Esophagus squamous epithelium (tissue), 5 donors: Measurements from ENCODE around the gene LARGE1. TPM values are rescaled to one million over a fixed set of nuclear protein-coding genes. Genes with fewer than 3 reads are reported as not detected.

Experiments used
- DNase-seq: peaks from one replicate; lab custom pipeline; 2025; lab: John Stamatoyannopoulos, UW
- H3K27ac ChIP-seq, 4 donors: fragments of 200-600 bp; sonication (generic); one replicate each; pipeline ENCODE4 v1.5.1; 2016 to 2019; ENCODE audit warnings: mild to moderate bottlenecking in 1 of 4
- H3K27me3 ChIP-seq, 4 donors: fragments of 200-600 bp; sonication (generic); 1 replicate in 3 of 4; 2 replicates in 1 of 4; pipeline versions ENCODE4 v1.5.1 to v1.6.0; 2017 to 2021; ENCODE audit warnings: antibody characterized with exemption in 1 of 4
- H3K36me3 ChIP-seq, 3 donors: fragments of 200-600 bp; sonication (generic); one replicate each; pipeline ENCODE4 v1.5.1; 2016 to 2019
- H3K4me1 ChIP-seq, 3 donors: fragments of 200-600 bp; sonication (generic); one replicate each; pipeline ENCODE4 v1.5.1; 2017 to 2019
- H3K4me3 ChIP-seq, 4 donors: fragments of 200-600 bp; sonication (generic); 1 replicate in 3 of 4; 2 replicates in 1 of 4; pipeline ENCODE4 v1.5.1; 2016 to 2019; ENCODE audit warnings: mild to moderate bottlenecking in 2 of 4, moderate library complexity in 1 of 4
- H3K9me3 ChIP-seq, 3 donors: fragments of 200-600 bp; sonication (generic); one replicate each; pipeline ENCODE4 v1.5.1; 2016 to 2019
- CTCF ChIP-seq, 6 experiments: fragments of 450-650 bp in 4 of 6; fragments of 200-600 bp in 2 of 6; sonication (generic) in 2 of 6; IDR thresholded peaks; one replicate each; pipeline ENCODE4 v1.5.1; 2016 to 2019; ENCODE audit warnings: antibody characterized with exemption in 6 of 6, mild to moderate bottlenecking in 4 of 6, moderate library complexity in 4 of 6
- POLR2A ChIP-seq, 4 donors: fragments of 450-650 bp; IDR thresholded peaks; one replicate each; pipeline ENCODE4 v1.6.1; 2017; ENCODE audit warnings: antibody characterized with exemption in 4 of 4, mild to moderate bottlenecking in 4 of 4, moderate library complexity in 3 of 4
- WGBS, 2 donors: methylation state at CpG; one replicate each; pipeline ENCODE4 v1.1.5; 2018; 5-methylcytosine and 5-hydroxymethylcytosine counted together
- intact Hi-C: fragments of 100-400 bp; cut with DNase I; formaldehyde crosslinking; loops from one replicate; pipeline ENCODE4 v1.15.0; 2022
- total RNA-seq, 4 donors: library from RNA; depleted of rRNA; stranded (reverse); fragments of >200 nt; gene quantifications; one replicate each; pipeline ENCODE4 v1.1.0, GENCODE V29; 2016
- donor health status: DM: yes; HTN: yes; CAD: no.

LARGE1 gene
- total RNA-seq, 4 donors from 2014 or later, result 5.2 to 15.1 (median 6.6) TPM

- H3K27ac ChIP-seq, result no peak overlapping the region
- DNase-seq, result no peak
- TF ChIP-seq POLR2A (IDR thresholded peaks at IDR 0.05), result no peak
These were observed 69.0 kb downstream of the LARGE1 start for GRCh38 chr22:33851240-33851639.

GRCh38 chr22:33850724-33851123 is 69.6 kb downstream of the LARGE1 start:
- WGBS, 2 donors, result 59 to 78% methylated on average over 2 of the region's 2 CpGs
- TF ChIP-seq CTCF (IDR thresholded peaks at IDR 0.05) (no peak), POLR2A (IDR thresholded peaks at IDR 0.05) (no peak)
- Histone ChIP-seq H3K36me3 (no peaks in the 10 kb centered on the region), H3K27ac (no peak overlapping the region), H3K4me3 (no peak overlapping the region), H3K27me3 (no peaks in the 10 kb centered on the region), H3K9me3 (no peaks in the 10 kb centered on the region), H3K4me1 (peaks cover 0 to 46% (median 20%) of the 10 kb centered on the region in 3 donors)
- no peak for DNase-seq
- intact Hi-C loops, result no loop called here

More at GRCh38 chr22:33851240-33851639, 69.0 kb downstream of the LARGE1 start:
- intact Hi-C loops, result no loop called here
- H3K36me3 ChIP-seq, result no peaks in the 10 kb centered on the region
- H3K4me3 ChIP-seq, result no peak overlapping the region
- H3K4me1 ChIP-seq, result peaks cover 0 to 46% (median 20%) of the 10 kb centered on the region in 3 donors
- 58 to 64% methylated on average over 5 of the region's 5 CpGs for WGBS, 2 donors
- no peaks in the 10 kb centered on the region for H3K9me3 ChIP-seq
- no peaks in the 10 kb centered on the region for H3K27me3 ChIP-seq

- no peaks in the 10 kb centered on the region for H3K36me3 ChIP-seq
- no peaks in the 10 kb centered on the region for H3K27me3 ChIP-seq
- no peak overlapping the region for H3K27ac ChIP-seq
- no peak for DNase-seq
- TF ChIP-seq POLR2A (IDR thresholded peaks at IDR 0.05), result no peak
- no peak for TF ChIP-seq CTCF (IDR thresholded peaks at IDR 0.05)
- H3K4me3 ChIP-seq, result no peak overlapping the region
- H3K9me3 ChIP-seq, result no peaks in the 10 kb centered on the region
- H3K4me1 ChIP-seq, result peaks cover 0 to 46% (median 20%) of the 10 kb centered on the region in 3 donors
- 85 to 86% methylated on average over 5 of the region's 5 CpGs for WGBS, 2 donors
- intact Hi-C loops, result no loop called here
These were observed 70.1 kb downstream of the LARGE1 start for GRCh38 chr22:33850193-33850592.

- Histone ChIP-seq H3K27ac (peak overlapping the region in 1 of 4 donors; percentile 38), H3K4me3 (no peak overlapping the region), H3K4me1 (peaks cover 0 to 29% (median 13%) of the 10 kb centered on the region in 3 donors), H3K27me3 (no peaks in the 10 kb centered on the region), H3K9me3 (no peaks in the 10 kb centered on the region), H3K36me3 (no peaks in the 10 kb centered on the region)
- 75 to 80% methylated on average over 4 to 7 of the region's 7 CpGs for WGBS, 2 donors
- no peak for DNase-seq
- intact Hi-C loops, result no loop called here
- TF ChIP-seq CTCF (IDR thresholded peaks at IDR 0.05) (no peak), POLR2A (IDR thresholded peaks at IDR 0.05) (no peak)
These were observed 72.0 kb downstream of the LARGE1 start for GRCh38 chr22:33848251-33848650.

GRCh38 chr22:33844273-33844672 is 76.0 kb downstream of the LARGE1 start:
- 57 to 69% methylated on average over 5 to 6 of the region's 6 CpGs for WGBS, 2 donors
- H3K27me3 ChIP-seq, result no peaks in the 10 kb centered on the region
- no peaks in the 10 kb centered on the region for H3K36me3 ChIP-seq
- peaks cover 0 to under 1% (median 0%) of the 10 kb centered on the region in 3 donors for H3K4me1 ChIP-seq
- no peak overlapping the region for H3K27ac ChIP-seq
- no peak for TF ChIP-seq CTCF (IDR thresholded peaks at IDR 0.05)
- intact Hi-C loops, result no loop called here
- H3K9me3 ChIP-seq, result no peaks in the 10 kb centered on the region
- H3K4me3 ChIP-seq, result no peak overlapping the region
- no peak for DNase-seq
